Measurements from ENCODE around the gene SLC2A4.

The SLC2A4 gene

DNA sequence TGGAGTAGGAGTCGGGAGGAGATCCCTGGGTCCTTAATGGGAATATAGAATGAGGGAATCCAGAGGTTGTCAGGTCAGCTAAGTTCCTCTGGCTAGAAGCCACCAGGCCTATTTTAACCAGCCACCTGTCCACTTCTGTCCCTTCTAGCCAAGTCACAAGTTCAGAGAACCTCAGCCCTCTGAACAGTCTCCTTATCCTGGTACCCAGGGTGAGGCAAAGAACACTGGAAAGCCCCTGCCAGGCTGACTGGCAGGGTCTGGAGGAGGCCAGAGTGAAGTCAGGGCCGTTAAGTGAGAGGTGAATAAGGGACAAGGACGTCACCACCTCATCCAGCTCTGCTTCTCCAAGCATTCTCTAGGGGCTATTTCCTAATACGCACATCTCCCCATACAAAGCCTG lies 32.7 kb upstream of the SLC2A4 start:
- DNase-seq, result no peak

GRCh38 chr17:7249214-7249613 lies 32.3 kb upstream of the SLC2A4 start:
- no peak for DNase-seq

DNA sequence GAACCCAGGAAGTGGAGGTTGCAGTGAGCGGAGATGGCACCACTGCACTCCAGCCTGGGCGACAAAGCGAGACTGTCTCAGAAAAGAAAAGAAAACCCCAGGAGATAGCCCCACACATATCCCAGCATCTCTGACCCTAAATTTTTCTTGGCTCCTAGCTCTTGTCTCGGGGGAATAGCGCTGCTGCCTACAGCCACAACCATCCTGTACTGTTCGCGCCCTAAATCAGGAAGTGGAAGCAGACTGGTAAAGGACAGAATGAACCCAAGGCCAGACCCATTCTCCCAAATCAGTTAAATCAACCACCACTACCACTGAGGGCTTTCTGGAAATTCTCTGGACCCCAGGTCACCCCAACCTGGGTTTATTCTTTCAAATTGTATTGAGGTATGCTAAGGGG lies 31.7 kb upstream of the SLC2A4 start:
- no peak for DNase-seq

DNA sequence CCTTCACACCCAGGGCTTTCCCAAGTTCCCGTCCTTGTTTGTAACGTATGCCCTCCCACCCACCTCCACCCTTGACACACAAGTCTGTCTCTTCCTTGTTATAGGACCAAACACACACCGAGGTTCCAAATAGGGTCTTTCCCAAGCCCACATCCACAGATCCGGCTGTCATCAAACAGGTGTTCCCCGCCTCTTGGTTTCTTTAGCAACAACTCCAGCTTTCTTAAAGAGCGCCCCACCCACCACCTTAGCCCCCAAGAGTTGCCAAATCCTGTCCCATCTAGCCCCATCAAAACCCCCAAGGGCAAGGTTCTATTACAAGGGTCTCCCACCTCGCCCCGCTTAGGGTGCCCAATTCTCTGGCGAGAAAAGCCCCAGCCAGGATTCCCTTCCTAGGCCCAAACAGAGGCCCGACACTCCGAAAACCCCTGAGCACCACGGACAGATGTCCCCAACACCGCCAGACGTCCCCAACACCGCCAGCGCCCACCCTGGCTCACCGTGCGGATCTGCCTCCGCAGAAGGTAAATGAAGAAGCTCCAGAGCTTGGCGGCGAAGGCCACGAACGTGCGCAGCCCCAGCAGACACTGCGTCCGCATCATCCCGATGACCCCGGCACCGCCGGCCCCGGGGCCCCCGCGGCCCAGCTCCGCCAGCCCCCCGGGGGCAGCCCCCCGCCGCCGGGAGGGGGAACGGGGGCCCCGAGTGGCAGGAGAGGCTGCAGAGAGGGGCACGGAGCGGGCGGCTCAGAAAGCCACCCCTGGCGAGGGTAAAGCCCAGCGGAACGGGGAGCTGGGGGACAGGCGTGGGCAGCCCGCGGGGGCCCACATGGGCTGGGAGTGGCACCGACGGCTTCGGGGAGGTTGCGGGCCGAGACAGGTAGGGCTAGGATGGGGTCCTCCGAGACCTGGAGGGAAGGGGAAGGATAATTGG lies 30.6 kb upstream of the SLC2A4 start:
- no peak for DNase-seq

DNA sequence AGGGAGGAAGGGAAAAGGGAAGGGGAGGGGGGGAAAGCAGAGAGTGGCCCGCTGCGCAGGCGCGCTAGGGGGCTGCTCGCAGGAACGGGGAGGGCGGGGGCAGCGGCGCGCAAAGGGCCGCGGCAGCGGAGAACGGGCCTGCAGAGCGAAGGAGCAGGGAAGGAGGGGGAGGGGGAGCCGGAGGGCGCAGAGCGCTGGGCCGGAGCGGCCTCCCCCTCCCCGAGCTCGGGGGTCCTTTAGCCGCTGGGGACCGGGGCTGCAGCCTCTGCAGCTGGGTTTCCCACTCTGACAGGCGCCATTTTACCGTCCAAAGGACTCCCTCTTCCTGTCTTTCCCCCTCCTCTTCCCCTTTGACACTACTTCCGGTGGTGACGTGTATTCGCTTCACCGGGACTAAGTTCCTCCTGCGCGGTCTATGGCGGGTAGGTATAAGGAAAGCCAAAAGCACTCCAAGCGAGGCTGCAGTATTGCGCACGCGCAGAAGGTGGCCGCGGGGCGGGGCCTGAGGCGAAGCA lies 29.8 kb upstream of the SLC2A4 start, which contains the start of gene CTDNEP1:
TSS of gene CTDNEP1 (minus strand) at position 74 of the 515 bp plus-strand sequence. CDS start 438 bp downstream, outside the sequence.
- DNase-seq, result peak; percentile 100

- no peak for DNase-seq
Observed at GRCh38 chr17:7252176-7253043, 29.1 kb upstream of the SLC2A4 start, which contains the start of gene ELP5. Gene ELP5 (plus strand): TSS chr17:7252215. CDS start chr17:7252551, 336 bp downstream.

DNA sequence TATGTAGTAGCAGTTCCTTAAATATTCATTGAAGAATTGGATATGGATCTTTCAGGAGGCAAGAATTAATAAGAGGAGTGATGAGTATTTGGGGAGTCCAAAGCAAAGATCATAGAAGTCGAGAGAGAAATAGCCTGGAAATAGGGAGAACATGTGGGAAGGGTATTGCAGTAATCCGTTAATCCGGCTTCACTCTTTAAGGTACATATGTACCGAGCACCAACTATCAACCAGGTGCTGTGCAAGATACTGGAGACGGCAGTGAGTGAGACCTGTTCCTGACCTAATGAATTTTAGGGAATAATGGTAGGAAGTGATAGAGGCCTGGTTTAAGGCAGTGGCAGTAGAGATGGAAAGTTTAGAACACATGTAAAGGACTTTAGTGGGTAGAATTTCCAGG lies 28.4 kb upstream of the SLC2A4 start:
- DNase-seq, result no peak

DNA sequence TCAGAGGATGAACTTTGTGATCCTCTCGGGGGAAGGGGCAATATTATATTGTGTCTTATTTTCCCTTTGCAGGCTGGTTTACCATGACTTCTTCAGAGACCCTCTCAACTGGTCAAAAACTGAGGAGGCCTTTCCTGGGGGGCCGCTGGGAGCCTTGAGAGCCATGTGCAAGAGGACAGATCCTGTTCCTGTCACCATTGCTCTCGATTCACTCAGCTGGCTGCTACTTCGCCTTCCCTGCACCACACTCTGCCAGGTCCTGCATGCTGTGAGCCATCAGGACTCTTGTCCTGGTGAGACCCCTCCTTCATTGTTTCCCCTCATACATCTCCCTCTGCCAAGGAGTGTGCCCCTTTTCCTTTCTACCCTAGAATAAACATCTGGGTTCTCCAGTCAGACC lies 27.0 kb upstream of the SLC2A4 start:
- no peak for DNase-seq

- DNase-seq, result no peak
Observed at GRCh38 chr17:7256766-7257456, 24.6 kb upstream of the SLC2A4 start.

DNA sequence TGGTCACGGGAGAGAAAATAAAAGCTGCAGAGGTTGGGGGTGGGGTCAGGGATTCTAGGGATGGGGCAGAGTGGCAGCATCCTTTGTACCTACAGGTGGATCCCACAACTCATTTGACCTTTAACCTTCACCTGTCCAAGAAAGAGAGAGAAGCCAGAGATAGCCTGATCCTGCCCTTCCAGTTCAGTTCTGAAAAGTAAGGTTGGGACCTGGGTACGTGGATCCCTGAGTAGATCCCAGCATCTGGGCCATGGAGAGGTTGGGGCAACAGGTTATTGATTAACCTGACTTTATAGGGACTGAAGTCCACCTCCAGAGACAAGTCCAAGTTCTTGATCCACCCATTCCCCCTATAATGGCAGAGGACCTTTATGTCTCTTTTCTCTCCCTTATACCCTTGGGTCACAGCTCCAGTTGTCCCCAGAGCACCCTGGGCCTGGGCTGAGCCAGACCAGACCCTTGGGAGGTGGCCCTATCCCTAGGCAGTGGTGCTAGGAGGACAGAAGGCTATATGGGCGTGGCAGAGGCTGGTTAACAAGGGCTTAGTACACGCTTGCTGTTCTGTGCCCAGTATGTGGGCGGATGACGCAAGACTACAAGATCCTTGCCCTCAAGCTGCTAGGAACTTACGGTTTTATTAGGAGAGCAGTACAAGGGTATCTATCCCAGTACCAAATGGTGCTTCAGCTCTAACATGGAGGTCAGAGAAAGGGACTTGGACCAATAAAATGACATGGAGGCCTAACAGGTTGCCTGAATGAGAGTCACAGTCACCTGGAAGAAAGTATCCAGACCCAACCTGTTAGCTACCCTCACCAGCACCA lies 22.6 kb upstream of the SLC2A4 start:
- DNase-seq, result no peak

- DNase-seq, result no peak
Observed at GRCh38 chr17:7259555-7259889, 22.0 kb upstream of the SLC2A4 start.

DNA sequence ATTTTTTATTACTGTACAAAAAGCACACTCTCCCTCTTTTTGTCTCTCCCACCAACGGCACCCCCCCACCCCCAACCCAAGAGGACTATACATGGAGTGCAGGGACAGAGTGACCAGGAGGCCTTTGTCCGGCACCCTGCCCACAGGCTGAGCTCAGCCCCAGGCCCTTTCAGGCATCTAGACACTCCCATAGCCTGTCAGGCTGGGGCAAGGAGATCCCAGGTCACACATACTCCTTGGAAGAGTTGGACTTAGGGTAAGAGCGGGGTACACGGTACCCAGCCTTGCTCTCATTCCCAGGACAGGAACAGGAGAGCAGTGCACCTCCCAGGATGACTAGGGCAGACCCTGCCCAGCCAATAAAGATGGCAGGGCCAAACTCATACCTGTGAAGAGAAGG lies 21.4 kb upstream of the SLC2A4 start:
- no peak for DNase-seq

DNA sequence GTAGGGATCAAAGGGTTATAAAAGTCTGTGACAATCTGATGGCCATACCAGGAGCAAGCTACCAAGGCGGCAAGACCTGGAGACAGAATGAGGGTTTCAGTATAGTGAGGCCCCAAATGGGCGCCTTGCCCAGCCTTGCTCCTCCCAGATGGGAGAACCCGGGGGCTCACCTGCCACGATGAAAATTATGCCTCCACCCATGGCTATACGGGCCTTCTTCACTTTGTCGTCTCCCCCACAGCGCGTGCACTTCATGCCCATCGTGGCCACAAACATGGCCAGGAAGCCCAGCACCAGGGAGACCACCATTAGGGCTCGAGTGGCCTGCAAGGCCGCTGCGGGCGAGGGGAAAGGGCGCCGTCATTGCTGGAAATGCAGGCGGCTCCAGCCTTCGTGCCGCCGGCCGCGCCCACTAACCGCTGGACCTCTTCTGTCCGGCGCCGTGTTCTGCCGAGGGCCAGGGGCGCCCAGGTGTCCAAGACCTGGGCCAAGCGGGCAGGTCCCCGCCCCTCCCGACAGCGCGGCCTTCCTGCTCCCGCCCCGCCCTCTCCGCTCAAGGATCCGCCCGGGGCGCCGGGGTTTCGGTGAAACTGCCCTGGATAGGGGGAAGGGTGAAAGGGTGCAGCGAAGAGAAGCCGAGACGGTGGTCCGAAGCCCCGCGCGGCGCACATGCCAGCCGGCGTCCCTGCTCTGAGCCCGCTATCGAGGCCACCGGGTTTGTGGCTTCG lies 20.7 kb upstream of the SLC2A4 start:
- DNase-seq, result no peak

DNA sequence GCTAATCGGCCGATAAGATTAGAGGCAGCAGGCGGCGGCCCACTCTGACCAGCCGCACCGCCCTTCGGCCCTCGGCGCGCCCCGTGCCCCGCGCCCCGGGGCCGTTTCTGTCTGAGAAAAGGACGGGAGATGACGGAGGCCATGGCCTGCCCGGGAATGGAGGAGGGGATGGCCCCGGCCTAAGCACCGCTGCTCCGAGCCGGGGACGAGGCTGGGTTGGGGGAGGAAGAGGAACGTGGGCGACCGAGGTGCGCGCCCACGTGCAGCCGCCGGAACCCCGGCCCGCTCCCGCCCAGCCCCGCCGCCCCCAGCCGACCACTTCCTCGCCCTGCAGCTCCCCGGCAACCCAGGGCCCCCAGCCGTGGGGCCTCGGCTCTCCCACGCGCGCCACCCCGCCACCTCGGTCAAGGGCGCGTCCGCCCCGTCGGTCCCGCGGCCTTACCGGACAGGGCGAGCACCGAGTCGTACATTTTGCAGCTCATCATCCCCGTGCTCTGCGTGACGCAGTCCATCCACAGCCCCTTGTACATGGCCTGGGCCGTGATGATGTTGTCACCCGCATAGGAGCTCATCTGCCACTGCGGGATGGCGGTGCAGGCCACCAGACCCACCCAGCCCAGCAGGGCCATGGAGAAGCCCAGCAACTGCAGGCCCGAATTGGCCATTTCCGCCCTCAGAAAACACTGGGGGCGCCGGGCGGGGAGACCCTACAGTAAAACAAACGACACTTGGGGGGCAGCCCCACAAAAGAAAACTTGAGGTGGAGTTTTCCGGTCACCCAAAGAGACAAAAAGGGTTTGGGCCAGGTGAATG lies 19.9 kb upstream of the SLC2A4 start:
- peak; percentile 80 for DNase-seq

GRCh38 chr17:7262192-7262934 lies 19.2 kb upstream of the SLC2A4 start, which contains the start of gene CLDN7:
Gene CLDN7 (minus strand): TSS chr17:7262478. CDS start chr17:7262043, 435 bp downstream.
- DNase-seq, result no peak

DNA sequence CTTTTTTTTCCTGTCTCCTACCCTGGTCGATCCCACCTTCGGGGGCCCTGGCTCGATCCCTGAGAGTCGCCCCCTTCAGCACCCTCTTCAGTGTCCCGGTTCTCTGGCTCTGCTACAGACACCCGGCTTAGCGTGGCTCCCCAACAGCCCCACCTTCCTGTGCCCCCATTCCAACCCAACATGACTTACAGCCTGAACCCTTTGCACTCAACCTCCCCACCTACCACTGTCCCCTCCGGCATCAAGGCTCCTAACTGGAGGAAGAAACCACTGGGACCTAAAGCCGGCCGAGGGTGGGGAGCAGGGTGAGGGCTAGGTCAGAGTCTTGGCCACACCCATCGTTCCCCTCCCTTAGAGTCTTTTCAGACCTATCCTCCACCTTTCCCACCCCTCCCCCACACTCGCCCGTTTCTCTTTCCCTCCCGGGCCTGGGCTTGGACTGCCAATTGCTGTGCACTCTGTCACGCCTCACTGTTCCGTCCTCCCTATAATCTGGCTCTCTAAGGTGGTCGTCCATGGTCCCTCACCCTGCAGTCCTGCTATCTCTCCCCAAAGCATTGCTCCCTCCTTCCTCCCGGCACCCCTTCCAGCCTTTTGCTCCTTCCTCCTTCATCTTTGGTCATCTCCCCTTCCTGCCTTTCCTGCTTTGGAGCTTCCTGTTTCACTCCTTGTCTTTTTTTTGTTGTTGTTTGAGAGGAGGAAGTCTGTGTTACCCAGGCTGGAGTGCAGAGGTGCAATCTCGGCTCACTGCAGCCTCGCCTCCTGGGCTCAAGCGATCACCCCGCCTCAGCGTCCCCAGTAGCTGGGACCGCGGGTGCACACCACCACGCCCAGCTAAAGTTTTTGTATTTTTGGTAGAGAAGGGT lies 18.4 kb upstream of the SLC2A4 start:
- DNase-seq, result peak; percentile 68

DNA sequence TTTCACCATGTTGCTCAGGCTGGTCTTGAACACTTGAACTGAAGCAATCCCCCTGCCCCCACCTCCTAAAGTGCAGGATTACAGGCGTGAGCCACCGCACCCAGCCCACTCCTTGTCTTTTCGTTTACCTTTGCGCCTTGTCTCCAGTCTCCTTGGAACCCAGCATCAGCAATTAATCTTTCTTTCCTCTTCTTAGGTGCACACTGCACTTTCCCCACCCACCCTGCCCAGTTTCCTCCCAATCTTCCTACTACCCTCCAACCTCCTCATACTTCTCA lies 17.8 kb upstream of the SLC2A4 start:
- DNase-seq, result no peak

- DNase-seq, result no peak
Observed at GRCh38 chr17:7266784-7267183, 14.7 kb upstream of the SLC2A4 start.

DNA sequence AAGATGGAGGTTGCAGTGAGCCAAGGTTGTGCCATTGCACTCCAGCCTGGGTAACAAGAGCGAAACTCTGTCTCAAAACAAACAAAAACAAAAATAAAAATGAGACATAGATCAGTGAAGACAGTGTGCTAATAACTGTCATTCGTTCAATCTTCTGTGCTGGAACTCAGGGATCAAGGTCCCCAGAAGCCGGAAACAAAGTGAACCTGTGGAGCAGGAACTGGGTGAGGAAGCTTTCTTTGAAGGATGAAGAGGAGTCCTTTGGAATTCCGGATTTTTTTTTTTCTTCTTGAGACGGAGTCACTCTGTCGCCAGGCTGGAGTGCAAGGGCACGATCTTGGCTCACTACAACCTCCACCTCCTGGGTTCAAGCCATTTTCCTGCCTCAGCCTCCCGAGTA lies 2.1 kb upstream of the SLC2A4 start:
- DNase-seq, result no peak
